ENCODE results near the gene GPATCH2L.

GRCh38 chr14:76153919-76154318, 2.2 kb downstream of the GPATCH2L start:
- TF ChIP-seq WT1 (tag by site-specific recombination; IDR thresholded peaks at IDR 0.05) (no peak), CTCF (tag by site-specific recombination; IDR thresholded peaks at IDR 0.05) (no peak)
